GM12891 (cell line): Measurements from ENCODE around the gene SCAMP1.

ENCODE experiments used
- DNase-seq: peaks from one replicate; pipeline ENCODE4 v3.0.0; 2011; ENCODE audit warnings: low spot score; ENCODE audit not compliant: insufficient read length
- FAIRE-seq: peaks from 2 replicates; lab custom pipeline; 2011; peaks lifted over from hg19 to GRCh38; lab: Jason Lieb, UNC
- PAX5 ChIP-seq: IDR thresholded peaks from 2 replicates; pipeline ENCODE4 v1.6.1; 2011; ENCODE audit warnings: low read length, moderate library complexity, mild to moderate bottlenecking; ENCODE audit not compliant: insufficient read depth, severe bottlenecking
- POLR2A ChIP-seq: IDR thresholded peaks from 2 replicates; pipeline ENCODE4 v1.6.1; 2011; ENCODE audit warnings: low read depth, low read length, control low read depth
- POLR2AphosphoS5 ChIP-seq: IDR thresholded peaks from 2 replicates; pipeline ENCODE4 v1.6.1; 2011; ENCODE audit warnings: low read depth, low read length, control low read depth
- POU2F2 ChIP-seq: IDR thresholded peaks from 2 replicates; pipeline ENCODE4 v1.6.1; 2011; ENCODE audit warnings: low read depth, mild to moderate bottlenecking, control low read depth, low read length, moderate library complexity
- SPI1 ChIP-seq: IDR thresholded peaks from 2 replicates; pipeline ENCODE4 v1.6.1; 2011; ENCODE audit warnings: low read depth, low read length, control low read depth
- TAF1 ChIP-seq: IDR thresholded peaks from 2 replicates; pipeline ENCODE4 v1.6.1; 2011; ENCODE audit warnings: low read depth, low read length, control low read depth

Gene SCAMP1

DNA sequence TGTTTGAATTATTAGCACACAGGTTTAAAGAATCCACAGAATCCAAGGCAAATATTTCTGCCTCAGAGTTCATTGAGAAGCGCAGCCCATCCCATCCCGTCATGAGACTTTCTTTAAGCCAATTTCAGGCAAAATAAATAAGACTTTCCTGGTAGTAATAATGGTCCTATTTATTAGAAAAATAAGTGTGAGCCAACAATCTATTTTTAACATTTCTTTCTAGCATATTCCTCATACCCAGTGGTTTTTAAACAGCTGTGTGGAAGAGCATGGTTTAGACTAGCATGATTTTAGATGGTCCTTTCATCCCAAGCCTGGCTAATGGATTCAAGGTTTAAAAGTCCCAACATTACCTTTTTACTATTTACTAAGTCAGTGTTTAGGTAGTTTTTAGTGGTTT, 125.8 kb downstream of the SCAMP1 start:
- no peak for FAIRE-seq
- TF ChIP-seq POU2F2 (no peak), TAF1 (no peak), PAX5 (no peak), SPI1 (no peak), POLR2A (no peak), POLR2AphosphoS5 (no peak)

DNA sequence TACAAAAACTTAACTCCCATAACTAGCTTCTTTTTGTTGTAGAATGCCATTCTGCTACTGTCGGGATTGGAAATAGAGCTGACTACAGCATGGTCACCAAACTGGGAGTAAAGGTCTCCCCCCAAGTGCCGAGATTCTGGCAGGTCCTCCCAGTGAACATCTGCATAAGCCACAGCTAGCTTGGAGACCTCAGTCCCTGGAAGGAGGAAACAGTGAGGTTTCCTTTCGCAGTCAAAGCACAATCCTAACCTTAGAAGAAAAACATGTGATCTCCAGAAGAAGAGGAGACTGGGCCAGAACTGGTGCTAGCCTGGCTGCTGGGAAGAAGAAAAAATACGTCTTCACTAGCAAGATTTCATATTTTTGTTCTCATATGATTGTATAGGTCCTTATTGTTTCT, 127.4 kb downstream of the SCAMP1 start:
- FAIRE-seq (no peak), DNase-seq (no peak)
- TF ChIP-seq PAX5: no peak
- no peak for TF ChIP-seq POLR2AphosphoS5
- no peak for TF ChIP-seq POU2F2
- no peak for TF ChIP-seq SPI1
- TF ChIP-seq TAF1: no peak
- TF ChIP-seq POLR2A: no peak

More for the DNA sequence above, 125.8 kb downstream of the SCAMP1 start:
- DNase-seq: no peak

DNA sequence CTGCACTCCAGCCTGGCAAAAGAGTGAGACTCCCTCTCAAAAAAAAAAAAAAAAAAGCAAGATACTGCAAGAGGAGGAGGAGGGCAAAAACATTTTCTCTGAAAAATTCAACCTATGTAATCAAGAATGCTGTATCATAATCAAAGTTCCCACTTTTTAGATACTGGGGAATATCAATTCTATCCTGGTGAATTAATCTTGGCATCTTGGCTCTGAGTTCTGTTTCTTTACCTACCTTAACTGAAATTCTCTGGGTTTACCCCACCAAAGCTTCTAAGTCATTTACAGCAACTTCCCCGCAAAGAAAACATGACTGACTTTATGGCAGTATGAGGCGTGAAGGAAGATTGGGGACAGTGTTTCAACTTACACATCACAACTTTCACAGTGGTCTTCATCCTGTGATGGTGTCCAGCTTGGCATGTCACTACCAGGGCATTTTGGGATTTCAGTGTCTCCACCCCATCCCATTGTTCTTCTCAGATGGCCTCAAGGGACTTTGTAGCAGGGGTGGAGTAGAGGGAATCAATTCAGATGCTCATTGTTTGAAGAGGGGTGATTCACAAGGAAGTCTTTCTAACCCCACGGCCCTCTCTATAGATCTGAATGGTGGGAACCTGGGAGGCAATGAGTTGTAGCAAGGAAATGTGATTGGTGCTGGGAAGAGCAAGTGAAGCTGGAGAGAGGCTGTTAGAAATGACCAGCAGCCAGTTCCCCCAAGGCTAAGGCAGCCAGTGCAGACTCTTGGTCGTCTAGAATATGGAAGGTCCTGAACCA, 130.5 kb downstream of the SCAMP1 start:
- no peak for DNase-seq
- no peak for FAIRE-seq
- no peak for TF ChIP-seq POLR2A
- TF ChIP-seq SPI1: no peak
- TF ChIP-seq PAX5: no peak
- TF ChIP-seq POU2F2: no peak
- TF ChIP-seq POLR2AphosphoS5: no peak
- no peak for TF ChIP-seq TAF1

DNA sequence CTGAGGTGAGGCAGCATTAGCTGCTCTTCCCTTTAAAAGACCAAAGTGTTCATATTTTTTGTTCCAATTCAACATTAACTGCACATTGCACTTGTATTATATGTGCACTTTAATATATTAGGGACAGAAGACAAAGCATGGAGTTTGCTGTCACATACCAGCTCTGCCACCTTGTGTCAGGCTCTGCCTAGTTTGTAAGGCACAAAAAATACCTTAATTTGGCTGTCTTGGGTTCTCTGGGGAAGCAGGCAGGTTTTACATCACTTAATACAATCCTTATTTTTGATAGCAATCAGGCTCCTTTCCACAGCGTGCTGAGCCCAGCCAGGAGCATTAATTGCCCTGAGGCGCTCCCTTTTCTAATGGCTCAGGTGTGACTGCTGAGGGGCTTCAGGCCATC, 131.8 kb downstream of the SCAMP1 start:
- no peak for TF ChIP-seq POLR2A
- TF ChIP-seq TAF1: no peak
- TF ChIP-seq SPI1: no peak
- no peak for TF ChIP-seq POLR2AphosphoS5
- no peak for TF ChIP-seq POU2F2
- no peak for TF ChIP-seq PAX5
- no peak for DNase-seq
- FAIRE-seq: no peak

DNA sequence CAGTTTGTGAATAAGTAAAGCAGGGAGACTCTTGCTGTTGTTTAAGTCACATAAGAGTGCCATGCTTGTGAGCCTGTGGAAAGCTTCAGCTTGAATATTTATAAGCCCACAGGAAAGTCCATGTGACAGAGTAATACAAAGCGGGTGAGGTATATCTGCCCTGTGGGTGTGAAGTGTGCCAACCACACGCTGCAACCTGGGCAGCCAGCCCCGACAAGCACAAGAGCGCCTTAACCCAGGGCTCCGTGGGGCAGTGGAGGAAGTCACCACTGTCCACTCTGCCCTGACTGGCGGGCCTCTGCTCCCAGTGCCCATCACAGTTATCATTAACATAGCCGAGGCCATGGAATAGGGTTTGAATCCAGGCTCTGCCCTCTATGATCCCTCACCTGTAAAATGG, 132.2 kb downstream of the SCAMP1 start:
- TF ChIP-seq POLR2A: no peak
- TF ChIP-seq TAF1: no peak
- no peak for TF ChIP-seq PAX5
- TF ChIP-seq POU2F2: no peak
- TF ChIP-seq POLR2AphosphoS5: no peak
- no peak for TF ChIP-seq SPI1
- FAIRE-seq (no peak), DNase-seq (no peak)

DNA sequence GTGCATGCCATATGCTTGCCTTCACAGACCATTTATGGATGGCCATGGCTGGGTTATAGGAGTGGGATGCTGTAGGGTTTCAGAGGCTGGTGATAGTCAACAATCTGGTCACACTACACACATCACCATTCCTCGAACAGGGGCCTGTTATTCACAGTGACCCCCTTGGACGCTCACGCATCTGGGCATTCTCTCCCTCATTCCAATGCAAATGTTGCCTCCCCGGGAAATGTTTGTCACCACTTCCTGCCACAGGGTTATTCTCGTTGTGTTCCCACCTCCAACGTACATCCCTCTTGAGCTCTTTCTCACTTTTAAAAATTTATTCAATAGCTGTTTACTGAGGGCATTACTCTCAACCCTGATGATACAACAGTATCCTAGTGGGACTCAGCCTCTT, 135.4 kb downstream of the SCAMP1 start:
- FAIRE-seq: peak; percentile 28
- DNase-seq: no peak
- no peak for TF ChIP-seq POU2F2
- no peak for TF ChIP-seq POLR2A
- TF ChIP-seq SPI1: no peak
- TF ChIP-seq POLR2AphosphoS5: no peak
- TF ChIP-seq PAX5: no peak
- no peak for TF ChIP-seq TAF1

DNA sequence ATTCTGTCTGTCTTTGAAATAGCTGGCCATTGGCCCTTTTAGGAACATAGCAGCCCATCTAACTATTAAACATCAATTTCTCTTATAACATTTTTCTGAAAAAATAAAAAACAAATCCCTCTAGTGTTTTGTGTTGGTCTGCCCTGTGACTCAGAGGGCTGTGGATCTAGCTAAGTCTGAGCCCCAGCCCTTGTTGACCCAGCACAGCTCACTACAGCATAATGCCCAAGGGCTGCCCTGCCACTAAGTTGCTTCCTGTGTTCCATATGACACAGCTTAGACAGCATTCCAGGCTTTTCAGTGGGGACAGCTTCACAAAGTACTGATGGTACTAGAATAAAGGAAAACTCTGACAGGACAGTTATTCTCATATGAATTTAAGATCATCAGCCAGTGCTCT, 136.0 kb downstream of the SCAMP1 start:
- DNase-seq: no peak
- FAIRE-seq: no peak
- no peak for TF ChIP-seq TAF1
- no peak for TF ChIP-seq POLR2A
- no peak for TF ChIP-seq PAX5
- no peak for TF ChIP-seq POU2F2
- no peak for TF ChIP-seq SPI1
- no peak for TF ChIP-seq POLR2AphosphoS5

DNA sequence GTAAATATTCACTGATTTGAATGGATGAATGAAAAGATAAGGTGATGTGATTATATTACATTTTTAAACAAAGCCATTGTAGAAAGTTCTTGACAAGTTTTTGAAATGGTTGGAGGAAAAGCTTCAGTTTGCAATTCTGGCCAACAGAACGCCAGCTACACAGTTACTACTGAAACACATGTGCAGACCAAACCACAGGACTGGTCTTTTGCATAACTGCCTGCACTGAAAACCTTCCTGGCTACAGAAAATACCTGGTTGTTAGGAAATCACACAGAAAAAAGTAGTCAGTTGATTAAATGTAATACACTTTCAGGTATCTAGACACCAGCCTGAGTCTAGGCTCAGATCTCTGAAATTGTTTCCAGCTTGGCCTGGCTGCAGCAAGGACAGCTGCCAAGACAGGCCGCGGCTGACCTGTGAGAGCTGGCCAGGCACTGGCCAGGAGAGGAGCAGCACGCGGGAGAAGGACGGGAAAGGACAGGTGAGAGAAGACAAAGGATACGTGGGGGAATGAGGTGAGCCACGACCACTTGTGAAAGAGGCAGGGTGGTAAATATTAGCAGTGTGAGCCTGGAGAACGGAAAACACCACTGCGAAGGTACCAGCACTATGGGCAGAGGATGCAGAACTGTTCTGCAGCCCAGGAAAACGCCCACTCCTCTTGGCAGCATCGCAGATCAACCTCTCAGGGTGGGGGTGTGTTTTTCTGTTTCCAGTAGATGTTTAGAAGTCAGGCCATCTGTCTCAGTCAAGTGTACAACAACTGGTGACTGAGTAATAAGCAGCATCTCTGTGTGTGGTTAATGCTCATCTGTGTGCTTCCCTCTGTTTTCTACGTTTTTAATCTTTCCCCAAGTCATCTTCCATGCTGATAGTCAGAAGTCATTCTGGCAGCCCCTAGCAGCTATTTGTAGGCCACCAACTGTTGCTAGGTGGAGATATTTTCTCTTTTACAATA, 137.4 kb downstream of the SCAMP1 start:
- peak; percentile 88 for FAIRE-seq
- no peak for DNase-seq
- peak; percentile 63; the same call in 1 of the 2 replicates for TF ChIP-seq POU2F2
- TF ChIP-seq SPI1: no peak
- TF ChIP-seq POLR2A: no peak

DNA sequence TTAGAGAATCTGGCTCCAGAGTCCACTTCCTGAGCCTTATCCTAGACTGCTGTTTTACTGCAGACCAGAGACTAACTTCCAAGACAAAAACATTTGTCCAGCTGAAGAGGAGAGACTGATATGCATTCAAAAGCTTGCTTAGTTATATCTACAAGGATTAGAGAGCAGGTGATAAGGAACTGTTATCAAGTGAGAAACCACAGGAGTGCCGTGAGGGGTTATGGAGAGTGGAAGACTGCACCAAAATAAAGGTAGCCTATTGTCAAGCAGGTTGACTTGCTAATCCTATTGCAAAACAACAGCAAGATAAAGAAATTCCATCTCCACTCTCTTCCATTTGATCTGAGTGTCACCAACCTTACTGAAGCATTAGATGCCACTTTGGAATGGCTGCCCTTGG, 139.1 kb downstream of the SCAMP1 start:
- TF ChIP-seq TAF1: no peak
- TF ChIP-seq SPI1: no peak
- no peak for TF ChIP-seq POLR2A
- no peak for TF ChIP-seq POU2F2
- no peak for TF ChIP-seq POLR2AphosphoS5
- no peak for TF ChIP-seq PAX5
- FAIRE-seq: no peak
- no peak for DNase-seq
